ENCODE measurements around the gene ST8SIA6.

Gene ST8SIA6

GRCh38 chr10:17428351-17429097 is 25.9 kb downstream of the ST8SIA6 start:
- no peak overlapping the region for H3K27ac ChIP-seq
- DNase-seq (ENCODE audit: low spot score), result no peak
- ChIA-PET CTCF (interaction anchor here (0.6 to 1.6 kb wide), 2 partner anchors 25 to 139 kb away, joined by 3 to 10 read pairs; no protein-coding TSS in a partner anchor), POLR2A (ENCODE audit: low non-redundant PET) (no interaction called here)
- no peak for TF ChIP-seq CTCF (conservative IDR thresholded peaks at IDR 0.05; ENCODE audit: low read depth)

GRCh38 chr10:17427666-17428350 is 26.6 kb downstream of the ST8SIA6 start:
- no peak for DNase-seq (ENCODE audit: low spot score)
- TF ChIP-seq CTCF (conservative IDR thresholded peaks at IDR 0.05; ENCODE audit: low read depth), result no peak
- POLR2A ChIA-PET (ENCODE audit: low non-redundant PET), result no interaction called here

GRCh38 chr10:17427201-17427600 is 27.2 kb downstream of the ST8SIA6 start:
- no peak for DNase-seq (ENCODE audit: low spot score)
- no peak for TF ChIP-seq CTCF (conservative IDR thresholded peaks at IDR 0.05; ENCODE audit: low read depth)
- no peak overlapping the region for H3K27ac ChIP-seq
- ChIA-PET POLR2A (ENCODE audit: low non-redundant PET) (no interaction called here), CTCF (no interaction called here)

More at GRCh38 chr10:17427666-17428350, 26.6 kb downstream of the ST8SIA6 start:
- no peak overlapping the region for H3K27ac ChIP-seq
- CTCF ChIA-PET, result interaction anchor here (0.6 kb wide), 1 partner anchor 26 kb away, joined by 3 read pairs; no protein-coding TSS in a partner anchor

GRCh38 chr10:17426263-17426750 is 28.1 kb downstream of the ST8SIA6 start:
- CTCF ChIA-PET, result no interaction called here
- DNase-seq (ENCODE audit: low spot score), result no peak
- no peak for TF ChIP-seq CTCF (conservative IDR thresholded peaks at IDR 0.05; ENCODE audit: low read depth)
- POLR2A ChIA-PET (ENCODE audit: low non-redundant PET), result no interaction called here
- no peak overlapping the region for H3K27ac ChIP-seq

GRCh38 chr10:17425584-17426262 is 28.7 kb downstream of the ST8SIA6 start:
- CTCF ChIA-PET, result interaction anchor here (0.7 kb wide), 1 partner anchor 151 kb away, joined by 4 read pairs; no protein-coding TSS in a partner anchor

More at GRCh38 chr10:17425584-17426262, 28.7 kb downstream of the ST8SIA6 start:
- no peak for TF ChIP-seq CTCF (conservative IDR thresholded peaks at IDR 0.05; ENCODE audit: low read depth)
- H3K27ac ChIP-seq, result no peak overlapping the region
- POLR2A ChIA-PET (ENCODE audit: low non-redundant PET), result no interaction called here
- no peak for DNase-seq (ENCODE audit: low spot score)
